LNCaP clone FGC (cell line): ENCODE results near the gene SPTB.

Experiments used
- DNase-seq: peaks from one replicate; pipeline ENCODE4 v3.0.0-alpha.2; 2011; ENCODE audit warnings: low read depth
- H3K4me3 ChIP-seq: 2 replicates; pipeline ENCODE4 v1.5.1; 2011; ENCODE audit warnings: mild to moderate bottlenecking, low read depth, low read length, control low read depth
- CTCF ChIP-seq: IDR thresholded peaks from 2 replicates; pipeline ENCODE4 v1.5.1; 2012; ENCODE audit warnings: mild to moderate bottlenecking; ENCODE audit not compliant: control insufficient read depth, insufficient read depth; ENCODE audit errors: extremely low read depth

Gene SPTB

GRCh38 chr14:64728856-64729255 is 150.9 kb downstream of the SPTB start:
- no peak for TF ChIP-seq CTCF
- H3K4me3 ChIP-seq = no peak overlapping the region

GRCh38 chr14:64728106-64728505 is 151.6 kb downstream of the SPTB start:
- TF ChIP-seq CTCF = no peak
- no peak for DNase-seq
- no peak overlapping the region for H3K4me3 ChIP-seq

More at GRCh38 chr14:64728856-64729255, 150.9 kb downstream of the SPTB start:
- no peak for DNase-seq

- DNase-seq = no peak
- no peak for TF ChIP-seq CTCF
- H3K4me3 ChIP-seq = no peak overlapping the region
Observed at GRCh38 chr14:64727551-64728071, 152.1 kb downstream of the SPTB start.

GRCh38 chr14:64726585-64726890 is 153.2 kb downstream of the SPTB start:
- DNase-seq = no peak
- TF ChIP-seq CTCF = no peak
- H3K4me3 ChIP-seq = no peak overlapping the region

GRCh38 chr14:64725879-64726584 is 153.7 kb downstream of the SPTB start:
- DNase-seq = no peak
- H3K4me3 ChIP-seq = no peak overlapping the region
- no peak for TF ChIP-seq CTCF

GRCh38 chr14:64725261-64725815 is 154.4 kb downstream of the SPTB start:
- DNase-seq = no peak
- no peak for TF ChIP-seq CTCF
- H3K4me3 ChIP-seq = no peak overlapping the region

- DNase-seq = no peak
- no peak overlapping the region for H3K4me3 ChIP-seq
- TF ChIP-seq CTCF = no peak
Observed at GRCh38 chr14:64724578-64724930, 155.2 kb downstream of the SPTB start.
